BJ (cell line): ENCODE measurements around the gene DUS1L. TPM values are rescaled to one million over a fixed set of nuclear protein-coding genes. Genes with fewer than 3 reads are reported as not detected.

Experiments
- CTCF ChIA-PET: fragments of 350-600 bp; formaldehyde crosslinking; extraction: SDS; loops from one replicate; lab custom pipeline; 2021; ENCODE audit warnings: antibody characterized with exemption, inconsistent platforms; lab: Yijun Ruan, JAX
- POLR2A ChIA-PET: fragments of 300-600 bp; sonication (Branson Sonifier 250); formaldehyde crosslinking; extraction: SDS; loops from one replicate; lab custom pipeline; 2021; ENCODE audit warnings: antibody characterized with exemption; lab: Charles Lee
- DNase-seq: peaks from one replicate; pipeline ENCODE4 v3.0.0-alpha.2; 2011; ENCODE audit warnings: low read depth
- H3K27me3 ChIP-seq: 2 replicates; pipeline ENCODE4 v1.6.0; 2011; ENCODE audit warnings: low read length; ENCODE audit not compliant: control insufficient read depth, insufficient read depth
- H3K36me3 ChIP-seq: 2 replicates; pipeline ENCODE4 v1.5.1; 2011; ENCODE audit warnings: low read length; ENCODE audit not compliant: control insufficient read depth, insufficient read depth
- H3K4me3 ChIP-seq: 2 replicates; pipeline ENCODE4 v1.5.1; 2011; ENCODE audit warnings: low read depth, mild to moderate bottlenecking, control low read depth, low read length
- polyA plus RNA-seq: library from polyadenylated mRNA; depleted of rRNA; stranded (reverse); fragments of >200 nt; gene quantifications from 2 replicates; pipeline ENCODE4 v1.2.3, GENCODE V29; 2011
- TF ChIP-seq, protein P1 (sequence below): IDR thresholded peaks from 2 replicates; pipeline ENCODE4 v1.5.1; 2011; ENCODE audit warnings: low read depth, mild to moderate bottlenecking, control low read depth, inconsistent platforms, low read length, moderate library complexity; ENCODE audit not compliant: insufficient read depth

The DUS1L gene
- polyA plus RNA-seq, 1 experiment, result 47.6 TPM

DNA sequence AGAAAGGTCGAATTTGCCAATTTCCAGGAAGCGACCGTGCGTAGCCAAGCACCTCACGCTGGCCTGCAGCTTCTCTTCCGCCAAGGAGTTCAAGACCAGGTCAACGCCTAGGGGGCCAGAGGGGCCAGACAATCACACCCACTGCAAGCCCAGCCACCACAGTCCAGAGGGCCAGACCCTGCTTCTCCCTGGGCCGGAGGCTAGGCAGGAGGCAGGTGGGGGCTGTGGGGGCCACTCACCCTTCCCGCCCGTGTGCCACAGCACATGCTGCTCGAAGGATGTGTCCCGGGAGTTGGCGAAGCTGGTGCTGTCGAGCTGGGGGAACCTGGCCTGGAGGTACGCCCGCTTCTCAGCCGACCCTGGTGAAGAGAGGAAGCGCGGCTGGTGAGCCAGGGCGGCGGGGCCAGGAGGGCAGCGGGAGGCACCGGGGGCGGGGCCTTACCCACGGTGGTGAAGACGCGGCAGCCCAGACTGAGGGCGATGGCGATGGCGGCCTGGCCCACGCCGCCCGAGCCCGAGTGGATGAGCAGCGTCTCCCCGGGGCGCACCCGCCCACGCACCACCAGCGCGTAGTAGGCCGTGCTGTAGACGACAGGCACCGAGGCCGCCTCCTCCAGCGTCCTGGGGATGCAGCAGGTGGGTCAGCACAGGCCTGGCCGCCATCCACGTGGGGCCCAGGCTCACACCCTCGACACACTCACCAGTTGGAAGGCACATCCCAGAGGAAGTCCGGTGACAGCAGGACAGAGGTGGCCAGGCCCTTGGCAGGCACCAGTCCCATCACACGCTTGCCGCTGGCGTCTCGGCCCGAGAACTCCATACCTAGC lies 18.1 kb upstream of the DUS1L start:
- TF ChIP-seq, protein P1, sequence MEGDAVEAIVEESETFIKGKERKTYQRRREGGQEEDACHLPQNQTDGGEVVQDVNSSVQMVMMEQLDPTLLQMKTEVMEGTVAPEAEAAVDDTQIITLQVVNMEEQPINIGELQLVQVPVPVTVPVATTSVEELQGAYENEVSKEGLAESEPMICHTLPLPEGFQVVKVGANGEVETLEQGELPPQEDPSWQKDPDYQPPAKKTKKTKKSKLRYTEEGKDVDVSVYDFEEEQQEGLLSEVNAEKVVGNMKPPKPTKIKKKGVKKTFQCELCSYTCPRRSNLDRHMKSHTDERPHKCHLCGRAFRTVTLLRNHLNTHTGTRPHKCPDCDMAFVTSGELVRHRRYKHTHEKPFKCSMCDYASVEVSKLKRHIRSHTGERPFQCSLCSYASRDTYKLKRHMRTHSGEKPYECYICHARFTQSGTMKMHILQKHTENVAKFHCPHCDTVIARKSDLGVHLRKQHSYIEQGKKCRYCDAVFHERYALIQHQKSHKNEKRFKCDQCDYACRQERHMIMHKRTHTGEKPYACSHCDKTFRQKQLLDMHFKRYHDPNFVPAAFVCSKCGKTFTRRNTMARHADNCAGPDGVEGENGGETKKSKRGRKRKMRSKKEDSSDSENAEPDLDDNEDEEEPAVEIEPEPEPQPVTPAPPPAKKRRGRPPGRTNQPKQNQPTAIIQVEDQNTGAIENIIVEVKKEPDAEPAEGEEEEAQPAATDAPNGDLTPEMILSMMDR, result no peak
- peaks cover 73% of the 10 kb centered on the region for H3K36me3 ChIP-seq
- CTCF ChIA-PET, result no interaction called here
- no peaks in the 10 kb centered on the region for H3K27me3 ChIP-seq
- H3K4me3 ChIP-seq, result no peak overlapping the region
- POLR2A ChIA-PET, result no interaction called here
- DNase-seq, result no peak

DNA sequence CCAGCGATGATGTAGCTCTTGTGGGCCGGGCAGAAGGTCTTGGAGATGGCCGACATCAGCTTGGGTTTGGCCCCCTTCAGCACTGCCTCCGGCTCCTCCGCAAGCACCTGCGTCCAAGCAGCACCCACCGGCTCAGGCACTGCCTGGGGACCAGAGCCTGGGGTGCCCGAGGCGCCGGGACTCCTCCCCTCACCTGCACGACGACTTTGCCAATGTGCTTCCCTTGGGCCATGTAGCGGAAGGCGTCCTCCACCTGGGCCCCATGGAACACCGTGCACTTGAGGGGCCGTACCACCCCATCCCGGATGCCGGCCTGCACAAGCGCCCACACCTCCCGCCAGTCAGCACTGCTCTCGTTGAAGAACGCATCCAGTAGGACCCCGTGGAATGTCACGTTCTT lies 17.4 kb upstream of the DUS1L start:
- Histone ChIP-seq H3K27me3 (no peaks in the 10 kb centered on the region), H3K36me3 (peaks cover 70% of the 10 kb centered on the region), H3K4me3 (no peak overlapping the region)
- POLR2A ChIA-PET, result no interaction called here
- CTCF ChIA-PET, result no interaction called here
- DNase-seq, result no peak
- TF ChIP-seq, protein P1, result no peak

DNA sequence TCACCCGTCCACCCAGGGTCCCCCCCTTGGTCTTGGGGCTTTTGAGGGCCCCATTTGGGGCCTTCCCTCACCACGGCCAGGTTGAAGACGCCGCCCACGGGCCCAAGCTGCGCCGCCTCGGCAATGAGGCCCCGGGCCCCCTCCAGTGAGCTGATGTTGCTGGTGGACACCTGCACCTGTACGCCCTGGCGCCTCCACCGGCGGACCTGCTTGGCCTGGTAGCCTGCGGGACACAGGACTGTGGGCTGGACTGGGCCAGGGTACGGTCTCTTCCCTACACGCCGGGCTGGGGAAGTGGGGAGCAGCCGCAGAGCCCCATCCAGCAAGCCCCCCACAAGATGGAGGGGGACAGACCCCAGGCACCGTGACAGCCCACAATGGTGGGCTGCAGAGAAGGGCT lies 16.9 kb upstream of the DUS1L start:
- Histone ChIP-seq H3K36me3 (peaks cover 69% of the 10 kb centered on the region), H3K4me3 (no peak overlapping the region), H3K27me3 (no peaks in the 10 kb centered on the region)
- DNase-seq, result no peak
- ChIA-PET CTCF (interaction anchor here (0.8 kb wide), 1 partner anchor 16 kb away, joined by 3 read pairs; no protein-coding TSS in a partner anchor), POLR2A (no interaction called here)
- TF ChIP-seq, protein P1, result no peak

- peaks cover 65% of the 10 kb centered on the region for H3K36me3 ChIP-seq
- TF ChIP-seq, protein P1, result no peak
- ChIA-PET CTCF (interaction anchor here (0.8 kb wide), 1 partner anchor 16 kb away, joined by 3 read pairs; no protein-coding TSS in a partner anchor), POLR2A (no interaction called here)
- H3K27me3 ChIP-seq, result no peaks in the 10 kb centered on the region
- DNase-seq, result no peak
- H3K4me3 ChIP-seq, result no peak overlapping the region
Measured at GRCh38 chr17:82081966-82082365, 16.4 kb upstream of the DUS1L start.

DNA sequence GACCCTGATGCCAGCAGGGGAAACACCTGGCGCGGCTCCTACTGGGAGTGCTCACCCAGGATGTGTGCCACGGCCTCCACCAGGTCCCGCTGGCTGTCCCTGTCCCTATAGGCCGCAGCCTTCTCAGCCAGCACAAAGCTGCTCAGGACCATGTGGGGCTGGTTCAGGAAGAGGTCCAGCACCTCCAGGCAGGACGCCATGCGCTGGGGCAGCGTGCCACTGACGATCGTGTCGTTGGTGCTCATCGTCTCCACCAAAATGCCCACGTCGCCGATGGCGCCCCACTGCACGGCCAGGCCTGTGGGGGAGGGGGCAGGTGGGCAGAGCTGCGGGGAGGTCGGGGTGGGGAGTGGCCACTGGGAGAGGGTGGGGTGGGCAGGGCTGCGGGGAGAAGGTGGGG lies 15.9 kb upstream of the DUS1L start:
- TF ChIP-seq, protein P1, result no peak
- ChIA-PET POLR2A (no interaction called here), CTCF (interaction anchor here (0.8 kb wide), 1 partner anchor 17 kb away, joined by 3 read pairs; no protein-coding TSS in a partner anchor)
- H3K36me3 ChIP-seq, result peaks cover 61% of the 10 kb centered on the region
- no peak overlapping the region for H3K4me3 ChIP-seq
- no peak for DNase-seq
- no peaks in the 10 kb centered on the region for H3K27me3 ChIP-seq
